A673 (cell line): ENCODE data around the gene CNTD1. TPM values are rescaled to one million over a fixed set of nuclear protein-coding genes. Genes with fewer than 3 reads are reported as not detected.

ENCODE experiments used
- BruUV-seq: library from RNA; stranded (reverse); fragments of 400-500 nt; replicated peaks from 2 replicates; lab custom pipeline; 2021; lab: Mats Ljungman, UMichigan
- CTCF ChIA-PET: fragments of 300-600 bp; sonication (Branson Sonifier 250); formaldehyde crosslinking; loops from one replicate; lab custom pipeline; 2022; ENCODE audit warnings: antibody characterized with exemption; lab: Charles Lee
- POLR2A ChIA-PET: fragments of 300-600 bp; sonication (Branson Sonifier 250); formaldehyde crosslinking; loops from one replicate; lab custom pipeline; 2022; ENCODE audit warnings: antibody characterized with exemption; ENCODE audit not compliant: low non-redundant PET; lab: Charles Lee
- DNase-seq: peaks from one replicate; pipeline ENCODE4 v3.0.0-alpha.2; 2015; ENCODE audit warnings: low spot score
- H3K27ac ChIP-seq: fragments of 200-600 bp; sonication (generic); 2 replicates; pipeline ENCODE4 v1.5.1; 2016; ENCODE audit warnings: mixed run types, low read depth, mild to moderate bottlenecking, mixed read lengths, antibody characterized with exemption, low read length; ENCODE audit not compliant: poor library complexity, severe bottlenecking
- H3K27me3 ChIP-seq: fragments of 200-600 bp; sonication (generic); replicated peaks from 2 replicates; pipeline ENCODE4 v1.6.1; 2017; ENCODE audit warnings: mixed run types, low read depth, mild to moderate bottlenecking, mixed read lengths, antibody characterized with exemption, low read length; ENCODE audit not compliant: insufficient read depth, poor library complexity
- H3K36me3 ChIP-seq: fragments of 200-600 bp; sonication (generic); 2 replicates; pipeline ENCODE4 v1.6.1; 2016; ENCODE audit warnings: mixed run types, mild to moderate bottlenecking, mixed read lengths, antibody characterized with exemption, low read length; ENCODE audit not compliant: insufficient read depth, poor library complexity, severe bottlenecking
- H3K4me1 ChIP-seq: fragments of 200-600 bp; sonication (generic); 2 replicates; pipeline ENCODE4 v1.6.1; 2017; ENCODE audit warnings: mixed run types, mild to moderate bottlenecking, mixed read lengths, antibody characterized with exemption, low read length; ENCODE audit not compliant: insufficient read depth, poor library complexity, severe bottlenecking
- H3K4me3 ChIP-seq: fragments of 200-600 bp; sonication (generic); 2 replicates; pipeline ENCODE4 v1.5.1; 2016; ENCODE audit warnings: low read depth, mixed run types, mild to moderate bottlenecking, mixed read lengths, low read length; ENCODE audit not compliant: poor library complexity, severe bottlenecking
- H3K9me3 ChIP-seq: fragments of 200-600 bp; sonication (generic); 2 replicates; pipeline ENCODE4 v1.6.1; 2016; ENCODE audit warnings: mixed run types, low read depth, mild to moderate bottlenecking, mixed read lengths, antibody characterized with exemption, low read length; ENCODE audit not compliant: poor library complexity, severe bottlenecking
- CTCF ChIP-seq: fragments of 300-800, 200-600 bp; sonication (generic); conservative IDR thresholded peaks from 2 replicates; pipeline ENCODE4 v1.5.1; 2017; ENCODE audit warnings: low read depth, mild to moderate bottlenecking, antibody characterized with exemption, low read length, moderate library complexity, mixed read lengths
- EZH2 ChIP-seq: fragments of 200-600 bp; sonication (generic); IDR thresholded peaks from 2 replicates; pipeline ENCODE4 v1.6.1; 2017; ENCODE audit warnings: borderline replicate concordance, low read depth, mild to moderate bottlenecking, mixed read lengths, antibody characterized with exemption, low read length; ENCODE audit not compliant: poor library complexity, severe bottlenecking
- intact Hi-C: fragments of 100-400 bp; cut with micrococcal nuclease; formaldehyde crosslinking; loops from one replicate; pipeline ENCODE4 v1.10.0; 2022; ENCODE audit not compliant: unreplicated experiment
- total RNA-seq: library from RNA; stranded (reverse); gene quantifications from 2 replicates; pipeline ENCODE4 v1.2.3, GENCODE V29; 2021

CNTD1 gene
- total RNA-seq, 1 experiment from 2014 or later = not detected

DNA sequence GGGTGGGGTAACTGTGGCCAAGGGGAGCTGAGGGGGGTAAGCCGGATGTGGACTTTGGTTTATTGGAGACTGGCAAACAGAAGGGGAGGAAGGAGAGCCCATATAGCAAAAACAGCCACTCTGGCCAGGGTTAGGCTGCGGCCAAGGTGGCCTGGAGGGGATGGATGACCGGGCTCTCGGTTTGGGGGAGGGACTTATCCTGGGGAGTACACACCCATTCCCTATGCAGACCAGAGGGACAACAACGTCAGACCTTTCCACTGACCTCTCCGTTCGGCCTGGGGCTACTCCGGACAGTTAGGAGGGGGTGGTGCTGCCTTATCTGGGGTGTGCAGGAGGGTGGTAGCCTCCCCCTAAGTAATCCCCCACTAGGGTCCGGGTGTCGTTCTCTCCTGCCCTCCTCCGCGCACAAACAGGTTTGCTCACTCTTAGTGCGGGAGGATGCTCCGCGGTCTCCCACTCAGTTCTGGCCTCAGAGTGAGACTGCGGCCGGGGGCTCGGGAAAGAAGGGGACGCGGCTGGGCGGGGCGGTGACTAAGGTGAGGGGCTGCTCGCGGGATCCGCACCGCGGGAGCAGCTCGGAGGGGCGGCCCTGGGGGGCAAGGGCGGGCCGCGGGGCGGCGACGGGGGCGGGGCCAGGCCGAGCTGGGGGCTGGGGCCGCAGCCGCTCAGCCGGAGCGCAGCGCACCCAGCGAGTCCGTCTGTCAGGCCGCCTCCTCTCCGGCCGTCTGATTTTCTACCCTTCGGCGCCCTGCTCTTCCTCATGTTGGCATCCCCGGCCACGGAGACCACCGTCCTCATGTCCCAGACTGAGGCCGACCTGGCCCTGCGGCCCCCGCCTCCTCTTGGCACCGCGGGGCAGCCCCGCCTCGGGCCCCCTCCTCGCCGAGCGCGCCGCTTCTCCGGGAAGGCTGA, 18.5 kb upstream of the CNTD1 start, which contains the start of gene WNK4:
TSS of gene WNK4 (plus strand) at position 675 of the 915 bp plus-strand sequence. CDS start at position 764, 89 bp downstream.
- CTCF ChIA-PET = no interaction called here
- DNase-seq = no peak
- Histone ChIP-seq H3K9me3 (no peaks in the 10 kb centered on the region), H3K4me1 (no peaks in the 10 kb centered on the region), H3K4me3 (peak within 1 kb of the TSS; percentile 43), H3K27me3 (peaks cover 13% of the 10 kb centered on the region), H3K27ac (no peak within 1 kb of the TSS), H3K36me3 (no peaks in the 10 kb centered on the region)
- POLR2A ChIA-PET = no interaction called here
- intact Hi-C loops = no loop called here
- BruUV-seq = no TSS peak
- TF ChIP-seq EZH2 (no peak), CTCF (no peak)

DNA sequence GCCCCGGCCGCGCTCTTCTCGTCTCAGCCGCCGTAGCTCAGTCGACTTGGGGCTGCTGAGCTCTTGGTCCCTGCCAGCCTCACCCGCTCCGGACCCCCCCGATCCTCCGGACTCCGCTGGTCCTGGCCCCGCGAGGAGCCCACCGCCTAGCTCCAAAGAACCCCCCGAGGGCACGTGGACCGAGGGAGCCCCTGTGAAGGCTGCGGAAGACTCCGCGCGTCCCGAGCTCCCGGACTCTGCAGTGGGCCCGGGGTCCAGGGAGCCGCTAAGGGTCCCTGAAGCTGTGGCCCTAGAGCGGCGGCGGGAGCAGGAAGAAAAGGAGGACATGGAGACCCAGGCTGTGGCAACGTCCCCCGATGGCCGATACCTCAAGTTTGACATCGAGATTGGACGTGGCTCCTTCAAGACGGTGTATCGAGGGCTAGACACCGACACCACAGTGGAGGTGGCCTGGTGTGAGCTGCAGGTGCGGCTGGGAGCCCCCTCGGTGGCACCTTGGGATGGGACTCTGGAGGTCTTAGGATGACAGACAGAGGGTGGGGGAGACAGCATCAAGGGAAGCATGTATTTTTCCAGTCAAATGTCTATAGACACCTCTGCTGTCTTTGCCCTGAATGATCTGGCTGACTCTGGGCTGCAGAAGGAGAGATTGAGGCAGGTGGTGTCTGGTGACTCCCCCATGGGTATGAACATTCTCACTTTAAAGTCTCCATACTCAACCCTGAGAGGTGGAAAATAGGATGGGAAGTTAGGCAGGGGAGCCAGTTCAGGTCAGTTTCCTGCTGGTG, 17.6 kb upstream of the CNTD1 start:
- TF ChIP-seq CTCF = no peak
- no peak for TF ChIP-seq EZH2
- POLR2A ChIA-PET = no interaction called here
- Histone ChIP-seq H3K36me3 (no peaks in the 10 kb centered on the region), H3K9me3 (no peaks in the 10 kb centered on the region), H3K27me3 (peaks cover 13% of the 10 kb centered on the region), H3K4me1 (no peaks in the 10 kb centered on the region), H3K4me3 (peak overlapping the region; percentile 43), H3K27ac (no peak overlapping the region)
- intact Hi-C loops = no loop called here
- CTCF ChIA-PET = no interaction called here
- no peak for DNase-seq
- no TSS peak for BruUV-seq

DNA sequence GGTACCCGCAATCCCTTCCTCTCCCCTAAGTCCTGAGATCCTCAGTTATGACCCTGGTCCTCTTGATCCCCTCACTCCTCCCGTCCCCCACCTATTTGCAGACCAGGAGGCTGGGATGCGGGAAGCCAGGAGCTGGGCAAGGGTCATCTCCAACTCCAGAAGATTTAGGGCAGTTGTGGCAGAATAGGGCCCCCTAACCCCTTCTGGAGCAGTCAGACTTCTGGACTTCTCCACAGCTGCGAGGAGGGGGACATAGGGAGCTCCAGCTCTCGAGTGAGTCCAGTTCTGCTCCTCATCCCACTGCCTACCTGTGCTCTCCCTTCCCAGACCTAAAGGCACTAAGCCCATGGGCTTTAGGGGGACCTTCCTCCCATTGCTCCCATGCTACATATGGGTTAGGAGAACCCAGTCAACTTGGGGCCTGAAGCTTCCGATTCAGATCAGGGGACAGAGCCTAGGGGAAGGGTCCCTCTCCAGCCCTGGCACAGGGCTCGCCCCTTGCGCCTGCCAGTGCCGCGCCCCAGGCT, 17.0 kb upstream of the CNTD1 start:
- CTCF ChIA-PET = no interaction called here
- no peak overlapping the region for H3K4me3 ChIP-seq

More for the DNA sequence above, 17.0 kb upstream of the CNTD1 start:
- Histone ChIP-seq H3K36me3 (no peaks in the 10 kb centered on the region), H3K27me3 (peaks cover 13% of the 10 kb centered on the region), H3K27ac (no peak overlapping the region), H3K9me3 (no peaks in the 10 kb centered on the region), H3K4me1 (no peaks in the 10 kb centered on the region)
- BruUV-seq = no TSS peak
- POLR2A ChIA-PET = no interaction called here
- intact Hi-C loops = no loop called here
- TF ChIP-seq EZH2 (no peak), CTCF (no peak)
- no peak for DNase-seq
